GM12874 (cell line): ENCODE results near the gene COLQ.

Source experiments
- TF ChIP-seq, protein P1 (sequence below): IDR thresholded peaks from 2 replicates; pipeline ENCODE4 v1.5.1; 2011; ENCODE audit warnings: low read depth, mild to moderate bottlenecking, control low read depth, low read length, moderate library complexity; ENCODE audit not compliant: insufficient read depth

The COLQ gene

DNA sequence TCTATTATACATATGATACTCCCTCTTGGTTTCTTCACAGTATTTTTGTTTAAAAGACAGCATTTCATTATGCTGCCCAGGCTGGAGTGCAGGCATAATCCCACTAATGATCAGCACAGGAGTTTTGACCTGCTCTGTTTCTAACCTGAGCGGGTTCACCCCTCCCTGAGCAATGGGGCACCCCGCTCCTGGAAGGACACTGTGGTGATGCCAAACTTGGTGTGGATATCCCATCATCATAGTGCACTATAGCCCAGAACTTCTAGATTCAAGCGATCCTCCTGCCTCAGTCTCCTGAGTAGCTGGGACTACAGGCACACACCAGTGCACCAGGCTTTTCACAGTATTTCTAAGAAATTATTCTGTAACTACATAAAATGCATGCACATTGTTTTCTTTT is 14.9 kb downstream of the COLQ start:
- TF ChIP-seq, protein P1, sequence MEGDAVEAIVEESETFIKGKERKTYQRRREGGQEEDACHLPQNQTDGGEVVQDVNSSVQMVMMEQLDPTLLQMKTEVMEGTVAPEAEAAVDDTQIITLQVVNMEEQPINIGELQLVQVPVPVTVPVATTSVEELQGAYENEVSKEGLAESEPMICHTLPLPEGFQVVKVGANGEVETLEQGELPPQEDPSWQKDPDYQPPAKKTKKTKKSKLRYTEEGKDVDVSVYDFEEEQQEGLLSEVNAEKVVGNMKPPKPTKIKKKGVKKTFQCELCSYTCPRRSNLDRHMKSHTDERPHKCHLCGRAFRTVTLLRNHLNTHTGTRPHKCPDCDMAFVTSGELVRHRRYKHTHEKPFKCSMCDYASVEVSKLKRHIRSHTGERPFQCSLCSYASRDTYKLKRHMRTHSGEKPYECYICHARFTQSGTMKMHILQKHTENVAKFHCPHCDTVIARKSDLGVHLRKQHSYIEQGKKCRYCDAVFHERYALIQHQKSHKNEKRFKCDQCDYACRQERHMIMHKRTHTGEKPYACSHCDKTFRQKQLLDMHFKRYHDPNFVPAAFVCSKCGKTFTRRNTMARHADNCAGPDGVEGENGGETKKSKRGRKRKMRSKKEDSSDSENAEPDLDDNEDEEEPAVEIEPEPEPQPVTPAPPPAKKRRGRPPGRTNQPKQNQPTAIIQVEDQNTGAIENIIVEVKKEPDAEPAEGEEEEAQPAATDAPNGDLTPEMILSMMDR: no peak

DNA sequence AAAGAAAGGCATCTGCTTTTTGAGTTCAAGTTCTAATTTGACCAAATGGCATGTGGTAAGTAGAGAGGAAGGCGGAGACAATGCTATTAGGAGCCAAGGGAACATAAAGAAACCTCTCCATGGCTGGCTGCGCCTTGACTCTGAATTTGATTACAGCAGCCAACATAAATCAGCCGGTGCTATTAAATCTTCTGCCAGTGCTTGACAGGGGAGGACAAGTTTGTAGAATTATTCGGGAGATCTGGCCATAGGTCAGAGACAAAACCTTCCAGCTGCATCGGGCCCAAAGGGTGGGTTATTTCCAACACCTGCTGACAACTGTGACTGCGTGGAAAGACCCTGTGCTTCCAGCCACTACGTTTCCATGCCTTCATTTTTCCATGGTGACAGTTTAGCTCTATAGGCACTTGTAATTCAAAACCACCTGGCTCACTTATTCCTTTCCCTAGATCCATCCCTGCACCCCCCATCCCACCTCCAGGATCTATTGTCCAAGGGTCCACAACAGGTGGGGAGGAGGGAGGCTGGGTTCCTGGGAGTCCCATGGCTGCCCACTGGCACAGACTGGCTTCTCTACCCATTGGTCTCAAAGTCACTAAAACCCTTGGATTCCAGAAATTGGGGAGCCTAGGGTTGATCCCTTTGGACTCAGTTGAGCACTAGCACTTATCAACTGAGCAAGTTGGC is 15.9 kb downstream of the COLQ start:
- TF ChIP-seq, protein P1: no peak

DNA sequence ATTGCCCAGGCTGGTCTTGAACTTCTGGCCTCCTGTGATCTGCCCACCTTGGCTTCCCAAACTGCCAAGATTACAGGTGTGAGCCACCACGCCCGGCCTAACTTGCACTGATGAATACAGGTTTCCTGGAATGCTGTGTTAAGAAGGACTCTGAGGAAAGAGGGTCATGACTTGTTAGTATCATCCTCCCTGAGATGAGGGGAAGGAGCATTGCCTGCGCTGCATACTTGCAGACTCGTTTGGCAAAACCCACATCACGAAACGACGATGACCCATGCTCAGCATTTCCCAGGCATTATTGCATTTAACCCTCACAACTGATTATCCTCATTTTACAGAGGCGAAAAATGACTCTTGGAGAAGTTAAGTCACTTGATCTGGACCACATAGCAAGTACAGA is 18.9 kb downstream of the COLQ start:
- TF ChIP-seq, protein P1: no peak

DNA sequence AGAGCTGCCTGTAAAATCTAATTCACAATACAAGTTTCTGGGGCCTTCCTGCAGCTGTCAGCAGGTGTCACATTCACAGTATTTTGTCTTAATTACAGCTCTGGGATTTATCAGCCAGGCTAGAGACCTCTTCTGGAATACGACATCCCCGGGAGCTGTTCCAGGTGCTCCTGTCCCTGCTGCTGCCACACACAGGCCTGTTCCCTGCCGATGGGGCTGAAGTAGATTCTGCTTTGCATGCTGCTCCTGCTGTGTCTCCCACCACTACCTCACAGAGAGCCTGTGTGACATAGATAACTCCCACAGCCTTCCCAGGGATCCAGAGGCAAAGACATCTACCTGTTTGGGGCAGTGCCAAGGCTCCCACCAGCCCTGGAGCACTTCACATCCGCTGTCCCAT is 20.4 kb downstream of the COLQ start:
- TF ChIP-seq, protein P1: no peak

DNA sequence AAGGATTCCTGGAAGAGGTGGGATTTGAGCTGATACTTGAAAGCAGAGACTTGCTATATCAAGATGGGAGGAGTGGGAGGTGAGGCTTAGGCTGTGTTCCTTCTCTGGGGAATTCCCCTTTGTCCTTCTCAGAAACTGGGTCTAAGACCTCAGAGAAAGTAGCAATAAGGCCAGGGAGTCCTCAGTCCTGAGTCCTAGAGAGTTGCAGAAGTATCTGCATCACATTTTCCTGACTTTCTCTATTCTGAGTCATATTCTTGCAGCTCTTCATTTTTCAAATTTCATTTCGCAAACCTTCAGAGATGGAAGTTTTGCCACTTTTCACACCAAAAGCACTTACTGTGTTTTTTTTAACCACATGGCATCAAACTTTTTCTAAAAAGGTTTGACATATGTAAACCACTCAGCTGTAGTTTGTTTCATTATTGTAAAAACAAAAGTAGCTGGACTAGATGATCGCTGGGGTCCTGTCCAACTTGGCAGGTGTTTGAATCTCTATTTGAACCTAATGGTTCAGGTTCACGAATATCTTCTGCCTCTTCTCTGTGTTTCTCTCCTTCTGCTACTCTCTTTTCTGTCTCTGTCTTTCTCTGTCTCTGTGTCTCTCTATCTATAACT is 21.3 kb downstream of the COLQ start:
- TF ChIP-seq, protein P1: no peak

DNA sequence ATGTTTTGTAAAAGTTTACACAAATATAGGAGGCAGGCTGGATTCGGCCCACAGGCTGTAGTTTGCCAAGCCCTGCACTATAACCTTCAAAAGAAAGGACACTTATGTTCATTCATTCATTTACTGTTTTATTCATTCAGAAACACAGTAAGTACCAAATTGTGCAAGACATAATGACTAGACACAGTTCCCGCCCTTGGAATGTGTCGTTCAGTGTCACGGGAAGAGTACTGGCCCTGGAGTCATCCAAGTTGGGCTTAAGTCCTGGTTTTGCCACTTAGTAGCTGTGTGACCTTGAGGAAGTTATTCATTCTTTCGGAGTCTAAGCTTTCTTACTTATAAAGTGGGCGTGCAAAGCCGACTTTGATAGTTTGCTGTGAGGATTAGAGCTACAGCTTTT is 22.0 kb downstream of the COLQ start:
- TF ChIP-seq, protein P1: no peak

DNA sequence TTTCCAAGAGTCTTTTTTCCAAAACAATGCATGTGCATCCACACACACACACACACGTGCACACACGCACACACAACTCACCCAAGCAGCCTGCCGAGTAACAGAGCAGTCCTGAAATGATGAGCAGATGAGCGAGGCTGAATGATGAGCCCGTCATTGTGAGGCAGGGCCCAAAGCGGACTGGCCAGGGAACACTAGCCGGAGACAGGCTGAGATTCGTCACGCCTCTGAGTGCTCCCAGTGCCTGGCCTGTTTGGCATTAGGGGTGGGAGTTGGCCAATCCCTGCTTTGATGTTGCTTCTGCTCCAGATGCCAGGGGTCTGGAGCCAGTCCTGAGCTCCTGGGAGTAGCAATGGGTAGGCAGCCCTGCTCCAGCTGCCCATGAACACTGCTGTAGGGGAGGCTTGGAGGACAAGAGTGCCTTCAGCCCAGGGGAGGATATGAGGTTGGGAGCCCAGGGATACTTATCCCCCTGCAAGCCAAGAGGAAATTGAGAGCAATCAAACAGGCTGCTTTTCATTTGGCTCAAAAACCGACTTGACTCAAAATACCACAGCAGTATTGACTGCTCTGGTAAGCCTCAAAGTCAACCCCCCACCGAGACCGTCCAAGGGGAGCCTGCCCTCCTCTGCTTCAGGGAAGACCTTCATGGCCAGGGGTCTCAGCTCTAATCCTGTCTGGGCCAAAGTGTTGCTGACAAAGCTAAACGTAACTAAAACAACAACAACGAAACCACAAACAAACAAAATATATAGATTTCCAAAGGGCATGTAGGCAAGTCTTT is 22.9 kb downstream of the COLQ start:
- TF ChIP-seq, protein P1: no peak
